Measurements from ENCODE around the gene MICAL3. TPM values are rescaled to one million over a fixed set of nuclear protein-coding genes. Genes with fewer than 3 reads are reported as not detected.

Gene MICAL3
- total RNA-seq, 4 donors from 2014 or later, result 6.0 to 9.8 (median 8.1) TPM

DNA sequence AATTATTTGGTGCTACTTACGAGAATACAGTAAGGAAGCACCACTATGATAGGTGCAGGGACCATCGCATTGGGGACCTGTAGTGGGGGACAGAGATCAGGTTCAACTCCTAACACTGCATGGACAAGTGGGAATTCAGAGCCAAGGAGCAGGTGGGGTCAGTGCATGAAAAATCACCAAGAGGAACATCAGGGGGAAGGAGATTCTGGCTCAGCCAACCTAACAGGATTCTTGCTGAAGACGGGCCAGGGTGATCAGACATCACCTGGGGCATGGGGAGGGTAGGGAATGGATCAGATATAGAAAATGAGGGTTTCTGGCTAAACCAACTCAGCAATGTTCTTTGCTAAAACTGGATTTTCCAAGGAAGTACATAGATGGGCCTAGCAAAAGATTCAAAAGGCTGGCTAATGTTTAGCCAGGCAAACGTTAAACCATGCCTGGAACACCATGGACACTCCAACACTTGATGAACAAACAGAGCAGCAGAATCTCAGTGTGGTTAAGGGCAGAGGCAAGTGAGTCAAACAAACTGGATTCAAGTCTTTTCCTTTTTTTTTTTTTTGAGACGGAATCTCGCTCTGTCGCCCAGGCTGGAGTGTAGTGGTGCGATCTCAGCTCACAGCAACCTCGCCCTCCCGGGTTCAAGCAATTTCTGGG lies 70.0 kb downstream of the MICAL3 start:
- Histone ChIP-seq H3K9me3 (no peaks in the 10 kb centered on the region), H3K27ac (no peak overlapping the region), H3K27me3 (no peaks in the 10 kb centered on the region), H3K36me3 (no peaks in the 10 kb centered on the region), H3K4me3 (no peak overlapping the region), H3K4me1 (peaks cover 22 to 45% of the 10 kb centered on the region in 2 donors)
- intact Hi-C loops (cut with DNase I; ENCODE audit: low total_unique reads), result no loop called here
- in situ Hi-C loops (cut with MboI; ENCODE audit: low sequenced_read_pairs in 4 of 4), result no loop called here
- DNase-seq (no peak), ATAC-seq (no peak)
- TF ChIP-seq, protein P1, sequence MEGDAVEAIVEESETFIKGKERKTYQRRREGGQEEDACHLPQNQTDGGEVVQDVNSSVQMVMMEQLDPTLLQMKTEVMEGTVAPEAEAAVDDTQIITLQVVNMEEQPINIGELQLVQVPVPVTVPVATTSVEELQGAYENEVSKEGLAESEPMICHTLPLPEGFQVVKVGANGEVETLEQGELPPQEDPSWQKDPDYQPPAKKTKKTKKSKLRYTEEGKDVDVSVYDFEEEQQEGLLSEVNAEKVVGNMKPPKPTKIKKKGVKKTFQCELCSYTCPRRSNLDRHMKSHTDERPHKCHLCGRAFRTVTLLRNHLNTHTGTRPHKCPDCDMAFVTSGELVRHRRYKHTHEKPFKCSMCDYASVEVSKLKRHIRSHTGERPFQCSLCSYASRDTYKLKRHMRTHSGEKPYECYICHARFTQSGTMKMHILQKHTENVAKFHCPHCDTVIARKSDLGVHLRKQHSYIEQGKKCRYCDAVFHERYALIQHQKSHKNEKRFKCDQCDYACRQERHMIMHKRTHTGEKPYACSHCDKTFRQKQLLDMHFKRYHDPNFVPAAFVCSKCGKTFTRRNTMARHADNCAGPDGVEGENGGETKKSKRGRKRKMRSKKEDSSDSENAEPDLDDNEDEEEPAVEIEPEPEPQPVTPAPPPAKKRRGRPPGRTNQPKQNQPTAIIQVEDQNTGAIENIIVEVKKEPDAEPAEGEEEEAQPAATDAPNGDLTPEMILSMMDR (IDR thresholded peaks at IDR 0.05 in 4 of 5, conservative IDR thresholded peaks at IDR 0.05 in 1 of 5), result no peak
- no peak for TF ChIP-seq POLR2A (IDR thresholded peaks at IDR 0.05)

DNA sequence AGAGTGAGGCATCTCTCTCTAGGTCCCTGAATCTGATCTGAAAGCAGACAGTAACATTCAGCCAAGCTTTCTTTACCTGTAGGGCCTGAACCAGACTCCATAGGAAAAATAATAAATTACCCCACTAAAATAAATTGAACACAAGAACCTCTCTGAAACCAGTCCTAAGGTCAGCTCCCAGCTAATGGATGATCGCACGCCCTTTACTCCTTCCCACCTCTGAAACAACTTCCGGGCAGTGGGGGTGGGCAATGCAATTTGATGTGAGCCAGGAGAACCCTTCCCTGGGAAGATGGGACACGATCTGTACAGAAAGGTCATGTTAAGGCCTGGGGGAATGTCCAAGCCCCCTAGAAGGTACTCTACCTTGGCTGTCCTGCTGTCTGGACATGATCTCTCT lies 71.2 kb downstream of the MICAL3 start:
- H3K4me3 ChIP-seq, result no peak overlapping the region
- H3K27ac ChIP-seq, result no peak overlapping the region
- no peaks in the 10 kb centered on the region for H3K36me3 ChIP-seq
- no peaks in the 10 kb centered on the region for H3K27me3 ChIP-seq
- ATAC-seq (no peak), DNase-seq (no peak)
- H3K9me3 ChIP-seq, result no peaks in the 10 kb centered on the region
- intact Hi-C loops (cut with DNase I; ENCODE audit: low total_unique reads) (no loop called here), in situ Hi-C loops (cut with MboI; ENCODE audit: low sequenced_read_pairs in 4 of 4) (no loop called here)
- TF ChIP-seq POLR2A (IDR thresholded peaks at IDR 0.05), result no peak
- TF ChIP-seq, protein P1 (IDR thresholded peaks at IDR 0.05 in 4 of 5, conservative IDR thresholded peaks at IDR 0.05 in 1 of 5), result no peak
- peaks cover 27 to 45% of the 10 kb centered on the region in 2 donors for H3K4me1 ChIP-seq

DNA sequence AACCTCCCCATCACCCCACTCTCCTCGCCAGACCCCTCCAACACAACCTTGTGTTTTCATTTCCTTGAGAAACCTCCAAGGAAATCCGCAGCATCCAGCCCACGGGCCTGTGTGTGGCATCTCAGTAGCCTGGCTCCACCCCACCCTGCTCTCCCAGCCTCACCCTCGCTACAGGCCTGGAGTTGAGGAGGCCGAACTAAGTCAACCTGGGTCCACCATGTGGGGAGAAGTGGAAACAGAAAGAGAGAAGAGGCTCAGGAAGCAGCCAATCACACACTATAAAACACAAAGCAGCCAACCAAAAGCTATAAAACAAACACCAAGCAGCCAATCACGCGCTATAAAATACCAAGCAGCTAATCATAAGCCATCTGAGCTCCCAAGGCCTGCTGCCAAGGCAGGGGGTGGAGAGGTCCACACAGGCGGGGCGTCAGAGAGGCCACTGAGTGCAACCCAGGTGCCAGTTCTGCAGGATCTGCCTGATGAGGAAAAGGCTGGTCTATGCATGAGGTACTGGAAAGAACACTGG lies 72.0 kb downstream of the MICAL3 start:
- Histone ChIP-seq H3K4me1 (peaks cover 29 to 40% of the 10 kb centered on the region in 2 donors), H3K9me3 (no peaks in the 10 kb centered on the region), H3K27me3 (no peaks in the 10 kb centered on the region), H3K4me3 (no peak overlapping the region), H3K27ac (peak overlapping the region in 1 of 4 donors; percentile 81), H3K36me3 (no peaks in the 10 kb centered on the region)
- intact Hi-C loops (cut with DNase I; ENCODE audit: low total_unique reads), result no loop called here
- DNase-seq, result no peak
- ATAC-seq, result no peak
- TF ChIP-seq POLR2A (IDR thresholded peaks at IDR 0.05), result no peak
- TF ChIP-seq, protein P1 (IDR thresholded peaks at IDR 0.05 in 4 of 5, conservative IDR thresholded peaks at IDR 0.05 in 1 of 5), result no peak
- in situ Hi-C loops (cut with MboI; ENCODE audit: low sequenced_read_pairs in 4 of 4), result no loop called here

DNA sequence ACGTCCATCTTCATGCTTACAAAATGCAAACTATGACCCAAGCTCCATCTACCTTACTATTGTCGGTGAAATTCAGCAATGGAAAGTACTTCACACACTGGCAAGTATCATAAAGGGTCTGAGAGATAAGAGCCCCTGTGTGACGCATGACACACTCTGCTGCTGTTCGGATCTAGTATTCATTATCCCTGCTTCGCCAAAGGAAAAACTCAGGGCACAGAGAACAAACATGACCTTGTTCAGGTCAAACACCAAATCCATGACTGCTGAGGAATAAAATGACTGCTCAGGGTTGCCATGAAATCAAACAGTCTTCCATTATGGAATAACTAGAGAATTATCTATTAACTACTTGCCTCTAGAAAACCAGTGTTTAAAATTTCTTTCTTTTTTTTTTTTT lies 73.0 kb downstream of the MICAL3 start:
- intact Hi-C loops (cut with DNase I; ENCODE audit: low total_unique reads), result loop anchor here (2.0 kb wide), 1 partner anchor 71 kb away; no protein-coding TSS in a partner anchor

DNA sequence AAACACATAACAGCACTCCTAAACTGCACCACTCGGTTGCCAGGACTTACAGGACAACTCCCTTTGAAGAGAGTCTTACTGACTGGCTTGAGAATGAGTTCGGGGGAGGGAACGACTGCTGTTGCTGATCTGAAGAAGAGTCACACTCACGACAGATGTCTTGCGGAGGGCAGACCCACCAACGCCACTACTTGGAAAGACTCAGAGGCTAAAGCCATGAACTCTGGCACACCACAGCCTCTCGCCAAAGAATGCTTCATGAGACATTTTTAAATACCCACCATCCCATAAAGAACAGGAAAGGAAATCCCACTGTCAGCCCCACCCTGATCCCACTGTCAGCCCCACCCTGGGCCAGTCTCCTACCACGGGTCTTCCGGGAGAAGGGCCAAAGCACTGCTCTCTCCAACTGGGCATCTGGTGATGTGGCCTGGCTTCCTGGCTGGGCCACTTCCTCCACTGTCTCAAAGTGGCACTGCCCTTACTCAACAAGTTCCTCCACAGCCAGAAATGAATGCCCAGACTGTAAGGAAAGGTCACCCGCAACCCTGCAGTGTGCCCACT lies 73.6 kb downstream of the MICAL3 start:
- no peaks in the 10 kb centered on the region for H3K9me3 ChIP-seq
- H3K27ac ChIP-seq, result peak overlapping the region; percentile 78 to 81 (median 79)
- TF ChIP-seq, protein P1 (IDR thresholded peaks at IDR 0.05 in 4 of 5, conservative IDR thresholded peaks at IDR 0.05 in 1 of 5), result no peak
- no peak for TF ChIP-seq POLR2A (IDR thresholded peaks at IDR 0.05)
- in situ Hi-C loops (cut with MboI; ENCODE audit: low sequenced_read_pairs in 4 of 4) (no loop called here), intact Hi-C loops (cut with DNase I; ENCODE audit: low total_unique reads) (loop anchor here (2.0 kb wide), 1 partner anchor 72 kb away; no protein-coding TSS in a partner anchor)
- peak; percentile 62 to 85 for ATAC-seq
- H3K36me3 ChIP-seq, result no peaks in the 10 kb centered on the region
- H3K27me3 ChIP-seq, result no peaks in the 10 kb centered on the region
- DNase-seq, result peak; percentile 65 to 90
- H3K4me1 ChIP-seq, result peaks cover 44 to 52% of the 10 kb centered on the region in 2 donors
- H3K4me3 ChIP-seq, result no peak overlapping the region

More for the DNA sequence above, 73.0 kb downstream of the MICAL3 start:
- Histone ChIP-seq H3K36me3 (no peaks in the 10 kb centered on the region), H3K4me3 (no peak overlapping the region), H3K4me1 (peaks cover 38 to 51% of the 10 kb centered on the region in 2 donors), H3K9me3 (no peaks in the 10 kb centered on the region), H3K27me3 (no peaks in the 10 kb centered on the region), H3K27ac (peak overlapping the region; percentile 78 to 81 (median 79))
- no peak for DNase-seq
- in situ Hi-C loops (cut with MboI; ENCODE audit: low sequenced_read_pairs in 4 of 4), result no loop called here
- no peak for TF ChIP-seq POLR2A (IDR thresholded peaks at IDR 0.05)
- ATAC-seq, result no peak
